Renal pelvis (tissue), 12 donors: ENCODE results near the gene WNT8B. TPM values are rescaled to one million over a fixed set of nuclear protein-coding genes. Genes with fewer than 3 reads are reported as not detected.

Source experiments
- DNase-seq: peaks from one replicate; pipeline ENCODE4 v3.0.0-alpha.2; 2013
- long read RNA-seq, 16 experiments: transcript quantifications; one replicate each; lab custom pipeline, GENCODE V29; 2026
- polyA plus RNA-seq, 3 donors: library from polyadenylated mRNA; unstranded; fragments of 120-200 nt; gene quantifications; one replicate each; pipeline ENCODE4 v1.2.1, GENCODE V29; 2013; ENCODE audit not compliant: insufficient read length in 3 of 3

WNT8B gene, protein sequence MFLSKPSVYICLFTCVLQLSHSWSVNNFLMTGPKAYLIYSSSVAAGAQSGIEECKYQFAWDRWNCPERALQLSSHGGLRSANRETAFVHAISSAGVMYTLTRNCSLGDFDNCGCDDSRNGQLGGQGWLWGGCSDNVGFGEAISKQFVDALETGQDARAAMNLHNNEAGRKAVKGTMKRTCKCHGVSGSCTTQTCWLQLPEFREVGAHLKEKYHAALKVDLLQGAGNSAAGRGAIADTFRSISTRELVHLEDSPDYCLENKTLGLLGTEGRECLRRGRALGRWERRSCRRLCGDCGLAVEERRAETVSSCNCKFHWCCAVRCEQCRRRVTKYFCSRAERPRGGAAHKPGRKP
- under 1 TPM; 0.69 to 0.98 (median 0.74) TPM for polyA plus RNA-seq
- long read RNA-seq, donor 1: 0 reads
- long read RNA-seq, donor 2: 0 reads
- long read RNA-seq, donor 3, partial matches to known transcripts: 233 of 733 reads
- long read RNA-seq, donor 3, other reads (novel, unspliced or antisense): 500 of 733 reads
- long read RNA-seq, donor 4, partial matches to known transcripts: 591 of 1,042 reads
- long read RNA-seq, donor 4, other reads (novel, unspliced or antisense): 451 of 1,042 reads
- long read RNA-seq, donor 5: 0 reads
- long read RNA-seq, donor 6: 0 reads
- long read RNA-seq, donor 7: 0 reads
- long read RNA-seq, donor 8: 0 reads
- long read RNA-seq, donor 9, partial matches to known transcripts: 415 of 964 reads
- long read RNA-seq, donor 9, other reads (novel, unspliced or antisense): 549 of 964 reads
- long read RNA-seq, donor 10, partial matches to known transcripts: 501 of 774 reads
- long read RNA-seq, donor 10, other reads (novel, unspliced or antisense): 273 of 774 reads
- long read RNA-seq, donor 11, partial matches to known transcripts: 126 of 390 reads
- long read RNA-seq, donor 11, other reads (novel, unspliced or antisense): 264 of 390 reads
- long read RNA-seq, donor 12: 0 reads
- long read RNA-seq, donor 13, partial matches to known transcripts: 232 of 502 reads
- long read RNA-seq, donor 13, other reads (novel, unspliced or antisense): 270 of 502 reads
- long read RNA-seq, donor 14: 0 reads
- long read RNA-seq, donor 15: 0 reads
- long read RNA-seq, donor 16: 0 reads

DNA sequence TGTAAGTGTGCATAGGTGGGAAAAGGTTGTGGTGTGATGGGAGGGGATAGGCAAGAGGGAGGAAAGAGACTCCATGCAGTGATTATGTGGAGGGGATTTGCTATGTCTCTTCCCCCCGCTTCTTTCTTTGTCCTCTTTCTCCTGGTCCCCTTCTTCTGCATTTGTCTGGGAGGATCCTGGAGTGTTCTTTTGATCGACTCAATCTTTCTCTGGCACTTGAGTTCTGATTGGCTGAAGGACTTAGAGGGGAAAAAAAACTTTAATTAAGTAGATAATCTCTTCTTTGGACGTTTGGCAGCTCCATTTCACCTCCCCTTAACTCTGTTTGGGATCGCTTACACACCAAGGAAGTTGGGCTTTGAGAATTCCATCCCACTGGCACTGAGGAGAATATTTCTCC, at the start of gene WNT8B:
Gene WNT8B (plus strand): TSS at position 301 of the 400 bp plus-strand sequence. CDS start 160 bp downstream, outside the sequence.
- DNase-seq: no peak

DNA sequence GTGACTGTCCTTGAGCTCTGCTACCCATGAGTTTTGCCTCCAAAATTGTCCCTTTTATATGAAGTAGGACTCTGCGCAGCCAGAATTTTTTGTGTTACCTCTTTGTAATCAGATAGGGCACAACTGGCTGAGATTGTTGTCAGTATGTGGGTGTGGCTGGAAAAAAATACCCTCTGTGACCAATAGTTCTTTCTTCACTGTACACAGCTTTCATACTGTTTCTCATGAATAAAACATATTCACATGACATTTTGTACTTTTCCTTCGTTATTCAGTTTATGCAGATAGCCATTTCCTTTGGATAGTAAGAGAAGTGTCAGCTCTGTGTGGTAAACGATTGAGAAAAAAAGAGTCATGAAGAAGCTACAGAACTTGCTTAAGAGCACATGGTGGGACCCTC, 49.6 kb upstream of the WNT8B start:
- no peak for DNase-seq

DNA sequence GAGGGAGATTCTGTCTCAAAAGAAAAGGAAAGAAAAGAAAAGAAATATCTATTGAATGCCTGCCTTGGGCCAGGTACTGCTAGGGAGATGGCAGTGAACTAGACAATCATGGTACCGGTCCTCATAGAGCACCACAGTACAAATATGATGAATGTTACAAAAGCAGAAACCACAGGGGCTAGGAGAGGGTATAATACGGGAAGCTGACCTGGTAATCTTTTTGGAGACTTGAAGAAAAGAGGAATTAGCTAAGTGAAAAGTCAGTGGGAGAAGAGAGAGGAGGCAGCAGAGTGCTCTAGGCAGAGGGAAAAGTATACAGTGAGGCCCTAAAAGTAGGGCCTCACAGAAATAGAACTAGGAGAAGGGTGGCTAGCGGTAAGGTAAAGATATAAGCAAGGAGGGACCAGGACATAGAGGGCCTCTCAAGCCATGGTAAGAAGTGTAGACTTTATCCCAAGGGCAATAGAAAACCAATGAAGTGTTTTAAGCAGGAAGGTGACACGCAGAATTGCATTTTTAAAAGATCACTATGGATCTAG, 42.8 kb upstream of the WNT8B start:
- DNase-seq: no peak

DNA sequence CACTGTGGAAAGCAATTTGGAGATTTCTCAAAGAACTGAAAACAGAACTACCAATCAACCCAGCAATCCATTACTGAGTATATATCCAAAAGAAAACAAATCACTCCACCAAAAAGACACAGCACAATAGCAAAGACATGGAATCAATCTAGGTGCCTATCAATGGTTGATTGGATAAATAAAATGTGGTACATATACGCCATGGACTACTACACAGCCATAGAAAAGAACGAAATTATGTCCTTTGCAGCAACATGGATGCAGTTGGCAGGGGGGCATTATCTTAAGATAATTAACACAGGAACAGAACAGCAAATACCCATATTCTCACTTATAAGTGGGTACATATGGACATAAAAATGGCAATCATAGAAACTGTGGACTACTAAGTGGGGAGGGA, 35.4 kb upstream of the WNT8B start:
- no peak for DNase-seq

DNA sequence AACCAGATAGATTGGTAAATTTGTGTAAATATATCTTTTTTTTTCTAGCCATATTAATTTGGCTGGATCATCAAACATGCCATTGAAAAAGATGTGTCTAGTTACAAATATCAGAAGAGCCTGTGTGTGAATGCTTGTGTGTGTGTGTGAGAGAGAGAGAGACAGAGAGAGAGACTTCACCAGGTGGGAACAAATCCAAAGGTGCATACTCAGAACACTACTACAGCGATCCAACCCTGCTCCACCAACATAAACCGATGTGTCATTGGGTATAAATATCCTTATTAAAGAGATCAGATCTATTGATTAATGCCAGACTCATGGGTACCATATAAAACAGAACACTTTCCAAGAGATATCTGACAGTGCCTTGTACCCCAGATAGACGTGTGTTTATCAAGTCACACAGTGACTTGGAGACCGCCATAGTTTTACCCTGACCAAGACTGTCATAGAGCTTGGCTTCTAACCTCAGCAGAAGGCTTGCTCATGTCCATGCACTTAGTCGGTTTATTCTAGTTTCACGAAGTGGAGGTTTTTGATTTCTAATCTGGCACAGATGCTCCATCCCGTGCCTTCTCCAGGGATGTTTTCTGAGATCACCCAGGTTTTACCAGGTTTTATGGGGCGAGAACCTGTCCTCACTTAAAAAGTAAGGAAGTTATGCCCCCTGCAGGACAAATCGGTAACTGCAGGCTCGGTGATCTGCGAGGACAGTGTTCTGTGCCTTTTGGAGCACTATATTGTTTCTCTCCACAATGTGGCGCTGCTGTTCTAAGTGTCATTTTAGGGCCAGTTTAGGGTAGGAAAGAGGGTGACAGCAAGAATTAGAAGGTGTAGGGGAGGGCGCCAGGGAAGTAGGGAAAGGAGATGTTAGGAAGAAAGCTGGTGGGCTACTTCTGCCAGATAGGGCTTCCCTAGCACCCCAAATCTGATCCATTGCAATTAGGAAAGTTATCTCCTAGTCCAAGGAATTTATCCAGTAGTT, 29.3 kb upstream of the WNT8B start:
- DNase-seq: peak; percentile 94

DNA sequence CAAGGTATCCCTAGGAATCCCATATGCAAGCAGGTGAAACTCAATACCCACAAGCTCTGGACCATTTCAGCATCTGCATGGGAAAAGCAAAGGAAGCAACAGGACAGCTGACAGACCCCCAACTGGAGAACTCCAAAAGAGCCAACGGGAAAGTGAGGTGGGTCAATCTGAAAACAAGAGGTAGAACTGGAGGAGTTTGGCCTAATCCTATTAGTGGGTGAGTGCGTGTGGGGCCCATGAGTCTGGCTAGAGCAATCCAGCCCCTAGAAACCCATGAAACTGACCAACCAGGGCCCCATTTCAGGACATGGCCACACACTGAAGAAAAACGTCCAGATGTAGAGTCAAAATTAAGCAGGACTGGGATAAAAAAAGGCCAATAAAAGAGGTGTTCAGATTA, 26.6 kb upstream of the WNT8B start:
- no peak for DNase-seq

DNA sequence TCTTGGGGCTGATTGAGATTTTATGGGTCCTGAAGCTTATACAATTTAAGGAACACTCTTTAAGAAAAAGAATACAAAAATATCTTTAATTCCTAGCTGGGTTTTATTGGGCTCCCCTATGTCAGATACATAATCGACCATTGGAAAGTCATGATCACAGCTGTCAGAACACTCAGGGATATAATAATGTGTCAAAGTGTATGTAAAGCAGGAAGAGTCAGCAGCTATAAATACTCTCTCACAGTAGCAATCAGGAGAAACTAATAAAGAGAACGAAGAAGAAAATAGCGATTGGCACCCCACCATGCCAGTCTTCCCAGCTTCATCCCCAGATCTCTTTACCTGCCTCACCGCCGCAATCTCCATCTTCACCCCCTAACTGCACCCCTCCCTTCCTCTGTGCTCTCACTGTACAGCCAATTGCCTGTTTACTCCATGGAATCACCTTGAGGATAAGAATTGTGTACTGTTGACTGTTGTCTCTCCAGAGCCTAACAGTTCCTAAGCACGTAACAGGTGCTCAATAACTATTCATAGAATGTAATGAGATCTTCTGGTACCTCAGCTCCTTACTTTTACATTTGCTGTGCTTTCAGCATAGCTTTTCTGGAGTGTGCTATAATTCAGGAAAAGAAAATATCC, 24.0 kb upstream of the WNT8B start:
- DNase-seq: no peak

DNA sequence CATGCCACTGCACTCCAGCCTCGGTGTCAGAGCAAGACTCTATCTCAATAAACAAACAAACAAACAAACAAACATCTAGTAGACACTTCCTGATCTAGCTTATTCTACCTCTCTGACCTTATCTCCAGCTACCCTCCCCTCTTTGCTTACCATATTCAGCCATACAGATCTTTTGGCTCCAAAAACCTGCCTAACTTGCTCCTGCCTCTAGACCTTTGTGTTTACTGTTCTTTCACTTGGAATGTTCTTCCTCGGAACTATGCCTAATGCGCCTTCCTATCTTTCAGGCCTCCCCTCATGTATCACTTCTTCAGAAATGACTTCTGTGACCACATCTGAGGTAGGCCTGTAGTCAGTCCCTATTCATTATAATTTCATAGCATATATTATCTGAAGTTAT, 20.3 kb upstream of the WNT8B start:
- DNase-seq: no peak

DNA sequence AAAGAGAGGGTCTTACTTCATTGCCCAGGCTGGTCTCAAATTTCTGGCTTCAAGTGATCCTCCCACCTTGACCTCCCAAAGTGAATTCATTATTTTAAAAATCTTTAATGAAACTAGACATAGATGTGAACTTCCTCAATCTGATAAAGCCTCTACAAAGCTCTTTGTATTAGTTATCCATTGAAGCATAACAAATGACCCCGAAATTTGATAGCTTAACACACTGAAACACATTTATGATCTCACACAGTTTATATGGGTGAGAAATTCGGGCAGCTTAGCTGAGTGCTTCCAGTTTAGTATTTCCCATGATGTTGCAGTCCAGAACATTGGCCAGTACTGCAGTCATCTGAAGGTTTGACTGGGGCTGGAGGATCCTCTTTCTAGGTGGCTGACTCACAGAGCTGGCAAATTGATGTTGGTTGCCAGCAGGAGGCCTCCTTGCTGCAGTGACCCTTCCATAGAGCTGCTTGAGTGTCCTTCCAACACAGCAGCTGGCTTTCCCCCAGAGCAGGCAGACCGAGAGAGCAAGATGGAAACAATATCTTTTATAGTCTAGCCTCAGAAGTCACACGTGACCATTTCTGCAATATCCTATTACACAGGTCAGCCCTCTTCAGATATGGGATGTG, 16.6 kb upstream of the WNT8B start:
- no peak for DNase-seq

DNA sequence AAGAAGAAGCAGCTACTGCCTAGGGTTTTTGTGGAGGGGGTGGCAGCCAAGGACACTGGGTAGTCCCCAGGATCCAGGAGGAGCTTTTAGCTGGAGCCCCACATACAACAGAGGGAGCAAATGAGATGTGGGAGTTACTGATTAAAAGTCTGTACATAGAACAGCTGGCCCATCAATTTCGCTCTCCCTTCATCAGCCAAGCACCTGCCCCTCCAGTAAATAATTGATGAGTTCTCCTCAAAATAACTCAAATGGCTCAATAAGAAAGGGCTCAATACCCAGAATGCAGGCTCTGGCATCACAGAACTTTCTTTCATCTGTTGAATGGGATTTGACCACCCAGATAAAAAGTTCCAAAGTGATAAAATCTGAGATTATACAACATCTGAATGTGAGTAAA, 15.1 kb upstream of the WNT8B start:
- no peak for DNase-seq

DNA sequence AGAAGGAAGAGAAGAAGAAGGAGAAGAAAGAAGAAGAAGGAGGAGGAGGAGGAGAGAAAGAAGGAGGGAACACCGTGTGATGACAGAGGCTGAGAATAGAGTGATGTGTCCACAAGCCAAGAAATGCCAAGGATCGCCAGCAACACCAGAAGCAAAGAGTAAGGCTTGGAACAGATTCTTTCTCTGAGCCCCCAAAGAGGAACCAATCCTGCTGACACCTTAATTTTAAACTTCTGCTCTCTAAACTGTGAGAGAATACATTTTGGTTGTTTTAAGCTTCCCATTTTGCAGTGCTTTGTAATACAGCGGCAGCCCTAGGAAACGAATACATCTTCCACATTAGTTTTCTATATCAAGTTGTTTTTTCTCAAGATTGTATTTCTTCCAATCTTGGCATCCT, 13.9 kb upstream of the WNT8B start:
- DNase-seq: no peak

DNA sequence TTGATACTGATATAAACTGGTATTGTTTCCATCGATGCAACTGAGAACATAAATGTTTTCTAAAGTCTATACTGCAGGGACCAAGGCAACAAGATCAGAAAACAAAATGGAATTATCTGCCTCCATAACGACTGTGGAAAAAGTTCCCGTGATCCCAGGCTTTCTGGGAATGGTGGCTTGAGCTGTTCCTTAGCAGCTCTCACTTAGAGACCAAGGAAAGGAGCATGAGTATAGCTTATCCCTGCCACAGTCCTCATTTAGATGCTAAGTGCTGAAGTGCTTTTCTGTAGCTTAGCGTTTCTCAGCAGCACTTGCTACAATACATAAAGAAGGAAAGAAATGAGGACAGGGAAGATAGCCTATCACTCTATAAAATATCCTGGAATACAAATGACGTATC, 5.5 kb downstream of the WNT8B start:
- no peak for DNase-seq

DNA sequence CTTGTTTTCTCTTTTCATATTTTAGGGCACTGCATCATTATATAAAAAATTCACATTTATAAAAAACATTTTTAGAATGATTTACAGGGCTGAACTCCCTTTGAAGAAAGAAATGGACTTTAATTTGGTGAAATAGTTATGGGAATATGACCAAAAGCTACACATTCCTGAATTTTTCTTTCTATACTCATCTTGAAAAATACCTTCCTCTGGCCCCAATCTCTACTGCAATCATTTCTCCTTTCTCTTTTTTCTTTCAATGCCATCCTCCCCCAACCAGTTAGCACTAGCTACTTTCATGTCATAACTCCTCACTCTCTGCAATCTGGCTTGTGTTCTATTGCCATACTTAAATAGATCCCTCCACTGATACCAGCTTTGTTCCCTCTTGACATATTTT, 6.2 kb downstream of the WNT8B start:
- DNase-seq: no peak

DNA sequence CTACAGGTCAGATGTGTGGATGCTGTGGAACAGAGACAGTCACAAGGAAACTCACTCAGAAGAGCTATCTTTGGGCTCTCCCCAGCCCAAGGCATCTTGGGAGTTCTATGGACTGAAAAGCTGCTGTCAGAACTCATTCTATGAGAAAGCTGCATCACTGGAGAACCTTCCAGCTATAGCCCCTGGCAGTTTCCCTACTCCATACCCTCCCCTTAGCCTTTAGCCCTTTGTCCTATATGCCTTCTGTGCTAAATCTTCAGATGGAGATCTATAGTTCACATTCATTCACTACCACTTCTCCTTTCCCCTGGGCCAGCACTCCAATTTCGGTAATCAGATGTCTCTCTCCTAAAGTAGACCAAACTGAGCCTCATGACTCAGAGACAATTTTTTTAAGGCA, 6.9 kb downstream of the WNT8B start:
- DNase-seq: no peak

DNA sequence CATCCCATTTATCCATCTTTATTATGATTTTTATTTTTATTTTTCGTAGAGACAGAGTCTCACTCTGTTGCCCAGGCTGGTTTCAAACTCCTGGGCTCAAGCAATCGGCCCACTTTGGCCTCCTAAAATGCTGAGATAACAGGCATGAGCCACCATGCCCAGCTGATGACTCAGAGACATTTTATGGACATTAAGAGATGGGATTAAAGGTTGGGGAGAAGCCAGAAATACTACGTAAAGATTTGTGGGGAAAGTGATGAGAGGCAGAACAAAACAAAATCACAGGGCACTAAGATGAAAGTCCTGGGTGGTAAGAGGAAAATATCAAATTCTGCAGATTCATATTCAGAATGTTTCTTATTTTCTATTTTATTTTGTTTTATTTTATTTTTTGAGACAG, 7.6 kb downstream of the WNT8B start:
- no peak for DNase-seq

DNA sequence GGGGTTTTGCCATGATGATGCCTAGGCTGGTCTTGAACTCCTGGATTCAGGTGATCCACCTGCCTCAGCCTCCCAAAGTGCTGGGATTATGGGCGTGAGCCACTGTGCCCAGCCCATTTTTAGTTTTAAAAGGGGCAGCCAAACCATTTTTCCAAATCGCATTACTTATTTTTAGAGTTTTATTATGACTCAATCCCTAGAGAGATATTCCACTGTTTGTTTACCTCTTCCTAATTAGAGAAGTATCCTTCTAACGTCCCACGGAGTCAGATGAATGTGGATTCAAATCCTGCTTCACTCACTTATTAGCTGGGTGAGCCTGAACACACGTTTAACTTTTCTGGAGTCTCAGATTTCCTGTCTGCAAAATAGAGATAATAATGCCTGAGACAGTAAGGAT, 15.2 kb downstream of the WNT8B start:
- DNase-seq: no peak

DNA sequence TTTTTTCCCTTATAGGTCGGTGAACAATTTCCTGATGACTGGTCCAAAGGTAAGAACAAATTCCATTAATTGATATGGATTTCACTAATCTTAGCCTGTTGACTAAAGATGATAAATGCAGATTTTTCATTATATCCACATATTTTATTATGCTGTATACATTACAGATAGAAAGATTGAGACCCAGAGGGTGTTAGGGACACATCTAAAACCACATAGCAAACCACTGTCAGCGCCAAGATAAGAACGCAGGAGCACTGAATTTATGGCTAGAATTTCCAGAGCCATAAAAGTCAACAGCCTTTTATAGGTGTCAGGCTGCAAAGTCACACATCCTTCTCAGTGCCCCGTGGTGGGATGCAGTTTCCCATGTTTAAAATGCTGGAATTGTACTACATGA, 16.2 kb downstream of the WNT8B start:
- no peak for DNase-seq

DNA sequence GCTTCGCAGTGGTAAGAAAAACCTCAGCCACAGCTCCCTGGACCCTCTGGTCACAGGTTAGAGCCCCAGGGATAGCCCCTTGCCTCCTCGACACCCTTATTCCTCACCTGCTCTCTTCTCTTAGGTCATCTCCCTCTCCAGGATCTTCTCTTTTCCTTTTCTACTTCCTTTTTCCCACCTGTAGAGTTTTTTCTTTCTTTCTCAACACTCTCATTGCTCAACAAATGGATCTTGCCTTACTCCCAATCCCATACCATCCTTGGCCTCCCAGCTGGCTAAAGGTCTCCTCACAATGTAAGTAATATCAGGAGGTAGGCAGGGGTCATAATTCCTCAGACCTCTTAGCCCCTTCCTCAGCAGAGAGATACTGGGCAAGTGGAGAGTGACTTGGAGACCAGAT, 17.2 kb downstream of the WNT8B start:
- no peak for DNase-seq

DNA sequence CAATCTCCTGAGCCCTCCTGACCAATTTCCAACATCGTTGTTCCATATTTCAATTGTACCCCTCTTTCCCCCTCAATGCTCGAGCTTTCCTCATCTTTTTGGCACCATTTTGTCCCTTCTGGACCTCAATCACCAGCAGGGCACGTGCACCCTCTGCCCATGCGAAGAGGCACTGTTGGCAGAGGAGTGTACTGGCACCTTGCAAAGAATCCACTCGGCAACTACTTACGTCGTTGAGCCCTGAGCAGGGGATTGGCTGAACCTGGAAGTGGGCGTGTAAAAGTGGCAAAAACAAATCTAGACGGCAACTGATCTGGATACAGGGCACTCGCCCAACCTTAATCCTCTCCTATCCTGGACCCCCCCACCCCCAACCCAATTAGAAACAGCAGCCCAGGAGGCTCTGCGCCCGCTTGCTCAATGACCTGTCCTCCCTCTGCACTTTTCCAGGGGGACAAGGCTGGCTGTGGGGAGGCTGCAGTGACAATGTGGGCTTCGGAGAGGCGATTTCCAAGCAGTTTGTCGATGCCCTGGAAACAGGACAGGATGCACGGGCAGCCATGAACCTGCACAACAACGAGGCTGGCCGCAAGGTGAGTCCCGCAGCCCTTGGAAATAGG, 18.8 kb downstream of the WNT8B start:
- DNase-seq: peak; percentile 91
